Spleen (tissue), 11 donors: ENCODE data around the gene STARD4. TPM values are rescaled to one million over a fixed set of nuclear protein-coding genes. Genes with fewer than 3 reads are reported as not detected.

ENCODE experiments used
- DNase-seq: peaks from one replicate; pipeline ENCODE4 v3.0.0-alpha.2; 2020
- H3K27ac ChIP-seq, 8 donors: fragments of 200-600 bp; sonication (generic) in 7 of 8; 1 replicate in 4 of 8; 2 replicates in 4 of 8; pipeline versions ENCODE4 v1.5.0 to v1.8.0; 2016 to 2021; ENCODE audit warnings: inconsistent platforms in 4 of 8, mild to moderate bottlenecking in 4 of 8, moderate library complexity in 1 of 8
- H3K27me3 ChIP-seq, 7 donors: fragments of 200-600 bp; sonication (generic) in 6 of 7; replicated peaks in 1 of 7; 1 replicate in 4 of 7; 2 replicates in 3 of 7; pipeline versions ENCODE4 v1.5.0 to v1.8.0; 2016 to 2021; ENCODE audit warnings: inconsistent platforms in 3 of 7, mild to moderate bottlenecking in 1 of 7
- H3K36me3 ChIP-seq, 6 donors: fragments of 200-600 bp; sonication (generic) in 5 of 6; 1 replicate in 4 of 6; 2 replicates in 2 of 6; pipeline versions ENCODE4 v1.5.0 to v1.8.0; 2016 to 2021; ENCODE audit warnings: inconsistent platforms in 2 of 6
- H3K4me1 ChIP-seq, 6 donors: fragments of 200-600 bp; sonication (generic) in 5 of 6; 1 replicate in 3 of 6; 2 replicates in 3 of 6; pipeline versions ENCODE4 v1.5.0 to v1.8.0; 2016 to 2021; ENCODE audit warnings: inconsistent platforms in 3 of 6
- H3K4me3 ChIP-seq, 8 donors: fragments of 200-600 bp; sonication (generic) in 7 of 8; 1 replicate in 4 of 8; 2 replicates in 4 of 8; pipeline versions ENCODE4 v1.5.0 to v1.8.0; 2016 to 2021; ENCODE audit warnings: inconsistent platforms in 4 of 8, mild to moderate bottlenecking in 4 of 8, moderate library complexity in 2 of 8
- H3K9me3 ChIP-seq, 8 donors: fragments of 200-600 bp; sonication (generic) in 7 of 8; 1 replicate in 4 of 8; 2 replicates in 4 of 8; pipeline versions ENCODE4 v1.5.0 to v1.8.0; 2016 to 2021; ENCODE audit warnings: inconsistent platforms in 4 of 8
- POLR2A ChIP-seq, 3 donors: fragments of 450-650 bp; IDR thresholded peaks; one replicate each; pipeline ENCODE4 v1.5.1; 2017; ENCODE audit warnings: antibody characterized with exemption in 3 of 3, mild to moderate bottlenecking in 1 of 3
- POLR2AphosphoS5 ChIP-seq, 3 donors: sonication (generic); formaldehyde crosslinking; IDR thresholded peaks; one replicate each; pipeline ENCODE4 v1.5.1; 2017; ENCODE audit warnings: antibody characterized with exemption in 3 of 3
- WGBS, 5 donors: extraction: QIAGEN DNeasy Blood & Tissue Kit in 3 of 5; methylation state at CpG; one replicate each; pipeline versions ENCODE4 v1.1.5 to v1.1.7; 2013 to 2018; 5-methylcytosine and 5-hydroxymethylcytosine counted together
- intact Hi-C: fragments of 100-400 bp; cut with DNase I; formaldehyde crosslinking; loops from one replicate; pipeline ENCODE4 v1.15.0; 2023; ENCODE audit warnings: low total_unique reads
- polyA plus RNA-seq, 3 donors: library from polyadenylated mRNA; stranded (reverse); fragments of 200-250 nt; gene quantifications; one replicate each; pipeline ENCODE4 v1.2.1, GENCODE V29; 2013
- total RNA-seq, 7 donors: library from RNA; depleted of rRNA in 3 of 7; stranded (reverse); fragments of >200 nt in 3 of 7; fragmentation: NEBNext Ultra II Directional in 4 of 7; extraction: Animal tissue kit (Norgen Biotek cat#: 25700) in 4 of 7; gene quantifications; one replicate each; pipeline versions ENCODE4 v1.1.0 to v1.2.1, GENCODE V29; 2016 to 2021
- TF ChIP-seq, protein P1 (sequence below), 11 experiments: fragments of 200-600 bp in 7 of 11; fragments of 450-650 bp in 4 of 11; sonication (generic) in 4 of 11; IDR thresholded peaks in 8 of 11; conservative IDR thresholded peaks in 3 of 11; 1 replicate in 7 of 11; 2 replicates in 4 of 11; pipeline versions ENCODE4 v1.4.0 to v1.8.0; 2016 to 2021; ENCODE audit warnings: antibody characterized with exemption in 11 of 11, inconsistent platforms in 4 of 11, mild to moderate bottlenecking in 1 of 11
- donor health status: healthy with polysubstance abuse.
- donor health status: DM: no; HTN: no; CAD: no; lungs with moderate emphysema.
- donor health status: DM: no; HTN: no; CAD: no.
- donor health status: Bipolar disorder and iron deficiency.
- donor health status: healthy.
- donor health status: DM: no; HTN: no; CAD: no.
- donor health status: DM: yes; HTN: yes; CAD: no.

The STARD4 gene
- total and polyA plus RNA-seq, 10 donors = 5.7 to 36.7 (median 24.6) TPM

DNA sequence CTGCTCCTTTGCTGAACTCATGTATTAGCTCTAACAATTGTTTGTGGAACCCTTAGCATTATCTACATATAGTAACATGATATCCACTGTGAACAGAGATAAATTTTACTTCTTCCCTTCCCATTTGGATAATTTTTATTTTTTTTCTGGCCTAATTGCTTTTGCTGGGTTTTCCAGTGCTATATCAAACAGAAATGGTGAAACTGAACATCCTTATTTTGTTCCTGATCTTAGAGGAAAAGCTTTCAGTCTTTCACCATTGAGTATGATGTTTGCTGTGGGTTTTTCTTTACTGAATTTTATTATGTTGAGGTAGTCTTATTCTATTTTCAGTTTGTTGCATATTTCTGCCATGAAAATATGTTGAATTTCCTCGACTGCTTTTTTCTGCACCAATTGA is 44.8 kb upstream of the STARD4 start:
- intact Hi-C loops = no loop called here
- no peak for TF ChIP-seq POLR2A (IDR thresholded peaks at IDR 0.05)
- no peak for TF ChIP-seq POLR2AphosphoS5 (IDR thresholded peaks at IDR 0.05)
- TF ChIP-seq, protein P1, sequence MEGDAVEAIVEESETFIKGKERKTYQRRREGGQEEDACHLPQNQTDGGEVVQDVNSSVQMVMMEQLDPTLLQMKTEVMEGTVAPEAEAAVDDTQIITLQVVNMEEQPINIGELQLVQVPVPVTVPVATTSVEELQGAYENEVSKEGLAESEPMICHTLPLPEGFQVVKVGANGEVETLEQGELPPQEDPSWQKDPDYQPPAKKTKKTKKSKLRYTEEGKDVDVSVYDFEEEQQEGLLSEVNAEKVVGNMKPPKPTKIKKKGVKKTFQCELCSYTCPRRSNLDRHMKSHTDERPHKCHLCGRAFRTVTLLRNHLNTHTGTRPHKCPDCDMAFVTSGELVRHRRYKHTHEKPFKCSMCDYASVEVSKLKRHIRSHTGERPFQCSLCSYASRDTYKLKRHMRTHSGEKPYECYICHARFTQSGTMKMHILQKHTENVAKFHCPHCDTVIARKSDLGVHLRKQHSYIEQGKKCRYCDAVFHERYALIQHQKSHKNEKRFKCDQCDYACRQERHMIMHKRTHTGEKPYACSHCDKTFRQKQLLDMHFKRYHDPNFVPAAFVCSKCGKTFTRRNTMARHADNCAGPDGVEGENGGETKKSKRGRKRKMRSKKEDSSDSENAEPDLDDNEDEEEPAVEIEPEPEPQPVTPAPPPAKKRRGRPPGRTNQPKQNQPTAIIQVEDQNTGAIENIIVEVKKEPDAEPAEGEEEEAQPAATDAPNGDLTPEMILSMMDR (IDR thresholded peaks at IDR 0.05 in 8 of 11, conservative IDR thresholded peaks at IDR 0.05 in 3 of 11) = no peak
- DNase-seq = no peak
- WGBS, 5 donors = 72 to 92% (median 84%) methylated on average over 1 of the region's 1 CpG
- Histone ChIP-seq H3K4me3 (no peak overlapping the region), H3K36me3 (no peaks in the 10 kb centered on the region), H3K4me1 (peaks cover 0 to 3% (median 0%) of the 10 kb centered on the region in 6 donors), H3K9me3 (peaks cover 0 to 16% (median 5%) of the 10 kb centered on the region in 8 donors), H3K27me3 (no peaks in the 10 kb centered on the region), H3K27ac (no peak overlapping the region)

DNA sequence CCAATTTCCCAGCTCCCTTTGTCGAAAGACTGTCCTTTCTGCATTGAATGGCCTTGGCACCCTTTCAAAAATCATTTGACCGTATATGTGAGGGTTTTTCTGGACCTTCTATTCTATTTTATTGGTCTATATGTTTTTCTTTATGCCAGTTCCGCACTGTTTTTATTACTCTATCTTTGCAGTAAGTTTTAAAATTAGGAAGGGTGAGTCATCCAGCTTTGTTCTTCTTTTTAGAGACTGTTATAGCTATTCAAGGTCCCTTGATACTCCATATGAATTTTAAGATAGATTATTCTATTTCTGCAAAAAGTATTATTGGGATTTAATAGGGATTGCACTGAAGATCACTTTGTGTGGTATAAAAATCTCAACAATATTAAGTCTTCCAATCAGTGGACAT is 44.2 kb upstream of the STARD4 start:
- Histone ChIP-seq H3K4me1 (peaks cover 0 to 9% (median 3%) of the 10 kb centered on the region in 6 donors), H3K36me3 (no peaks in the 10 kb centered on the region), H3K9me3 (peaks cover 0 to 16% (median 5%) of the 10 kb centered on the region in 8 donors), H3K4me3 (no peak overlapping the region), H3K27me3 (no peaks in the 10 kb centered on the region), H3K27ac (no peak overlapping the region)
- intact Hi-C loops = no loop called here
- TF ChIP-seq POLR2A (IDR thresholded peaks at IDR 0.05) = no peak
- TF ChIP-seq POLR2AphosphoS5 (IDR thresholded peaks at IDR 0.05) = no peak
- TF ChIP-seq, protein P1 (IDR thresholded peaks at IDR 0.05 in 8 of 11, conservative IDR thresholded peaks at IDR 0.05 in 3 of 11) = no peak
- WGBS, 5 donors = 75 to 83% (median 80%) methylated on average over 3 of the region's 3 CpGs
- no peak for DNase-seq

DNA sequence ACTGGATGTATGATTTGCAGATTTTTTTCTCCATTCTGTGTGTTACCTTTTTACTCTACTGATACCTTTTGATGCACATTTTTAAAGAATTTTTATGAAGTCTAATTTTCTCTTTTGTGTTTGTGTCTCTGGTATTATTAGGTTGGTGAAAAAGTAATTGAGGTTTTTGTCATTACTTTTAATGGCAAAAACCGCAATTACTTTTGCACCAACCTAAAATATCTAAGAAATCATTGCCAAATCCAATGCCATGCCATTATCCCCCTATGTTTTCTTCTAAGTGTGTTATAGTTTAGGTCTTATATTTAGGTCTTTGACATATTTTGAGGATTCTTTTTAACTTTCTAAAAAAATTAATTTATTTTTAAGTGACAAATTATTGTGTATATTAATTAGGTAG is 43.4 kb upstream of the STARD4 start:
- Histone ChIP-seq H3K36me3 (no peaks in the 10 kb centered on the region), H3K4me1 (peaks cover 0 to 17% (median 11%) of the 10 kb centered on the region in 6 donors), H3K4me3 (no peak overlapping the region), H3K9me3 (peaks cover 0 to 15% (median 5%) of the 10 kb centered on the region in 8 donors), H3K27me3 (no peaks in the 10 kb centered on the region), H3K27ac (no peak overlapping the region)
- 80 to 100% (median 90%) methylated on average over 1 of the region's 1 CpG for WGBS, 5 donors
- DNase-seq = no peak
- TF ChIP-seq, protein P1 (IDR thresholded peaks at IDR 0.05 in 8 of 11, conservative IDR thresholded peaks at IDR 0.05 in 3 of 11) = no peak
- TF ChIP-seq POLR2AphosphoS5 (IDR thresholded peaks at IDR 0.05) (no peak), POLR2A (IDR thresholded peaks at IDR 0.05) (no peak)
- intact Hi-C loops = loop anchor here (2.0 kb wide), 1 partner anchor 591 kb away; no protein-coding TSS in a partner anchor

DNA sequence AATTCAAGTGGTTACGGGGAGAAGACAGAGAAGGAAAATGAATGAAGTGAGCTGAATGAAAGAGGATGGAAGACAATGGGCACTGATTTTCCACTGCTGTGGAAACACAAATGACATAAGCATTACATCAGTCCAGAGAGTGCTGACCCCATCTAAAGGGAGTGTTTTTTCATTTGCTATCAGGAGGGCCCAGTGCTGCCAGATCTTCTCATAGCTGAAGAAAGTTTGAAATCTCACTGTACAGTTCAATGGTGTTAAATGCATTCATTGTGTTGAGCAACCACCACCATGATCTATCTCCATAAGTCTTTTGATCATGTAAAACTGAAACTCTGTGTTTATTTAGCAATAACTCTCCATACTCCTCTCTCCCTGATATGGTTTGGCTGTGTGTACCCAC is 41.5 kb upstream of the STARD4 start:
- Histone ChIP-seq H3K4me3 (no peak overlapping the region), H3K27me3 (no peaks in the 10 kb centered on the region), H3K9me3 (no peaks in the 10 kb centered on the region), H3K27ac (no peak overlapping the region), H3K36me3 (no peaks in the 10 kb centered on the region), H3K4me1 (peaks cover 0 to 22% (median 16%) of the 10 kb centered on the region in 6 donors)
- intact Hi-C loops = loop anchor here (2.0 kb wide), 1 partner anchor 593 kb away; no protein-coding TSS in a partner anchor
- TF ChIP-seq POLR2AphosphoS5 (IDR thresholded peaks at IDR 0.05) (no peak), POLR2A (IDR thresholded peaks at IDR 0.05) (no peak)
- TF ChIP-seq, protein P1 (IDR thresholded peaks at IDR 0.05 in 8 of 11, conservative IDR thresholded peaks at IDR 0.05 in 3 of 11) = no peak
- DNase-seq = no peak
- 0 to 48% (median 42%) methylated on average over 1 of the region's 1 CpG for WGBS, 5 donors
